Stromal cell of bone marrow (primary cell): ENCODE data around the gene EGFL7.

Source experiments
- DNase-seq: peaks from one replicate; pipeline ENCODE4 v3.0.0-alpha.2; 2012; ENCODE audit warnings: low read depth

Gene EGFL7

GRCh38 chr9:136673088-136673974 lies 10.6 kb downstream of the EGFL7 start:
- DNase-seq = no peak

GRCh38 chr9:136673975-136674785 lies 11.5 kb downstream of the EGFL7 start:
- no peak for DNase-seq

- DNase-seq = no peak
Measured at GRCh38 chr9:136674786-136675349, 12.2 kb downstream of the EGFL7 start.

GRCh38 chr9:136675477-136676296 lies 13.0 kb downstream of the EGFL7 start:
- DNase-seq = no peak

- no peak for DNase-seq
Measured at GRCh38 chr9:136676297-136676794, 13.6 kb downstream of the EGFL7 start.

GRCh38 chr9:136676920-136677686 lies 14.4 kb downstream of the EGFL7 start:
- no peak for DNase-seq

GRCh38 chr9:136678034-136678433 lies 15.3 kb downstream of the EGFL7 start:
- no peak for DNase-seq

GRCh38 chr9:136678624-136679023 lies 15.9 kb downstream of the EGFL7 start:
- no peak for DNase-seq

- DNase-seq = no peak
Measured at GRCh38 chr9:136679431-136679941, 16.8 kb downstream of the EGFL7 start.

- DNase-seq = no peak
Measured at GRCh38 chr9:136681029-136681428, 18.3 kb downstream of the EGFL7 start.

GRCh38 chr9:136681945-136682699 lies 19.4 kb downstream of the EGFL7 start:
- no peak for DNase-seq

GRCh38 chr9:136682710-136683109 lies 20.0 kb downstream of the EGFL7 start:
- no peak for DNase-seq

GRCh38 chr9:136683173-136683745 lies 20.5 kb downstream of the EGFL7 start:
- DNase-seq = no peak

GRCh38 chr9:136683755-136684154 lies 21.0 kb downstream of the EGFL7 start:
- no peak for DNase-seq

GRCh38 chr9:136684339-136684738 lies 21.6 kb downstream of the EGFL7 start:
- no peak for DNase-seq

- DNase-seq = no peak
Measured at GRCh38 chr9:136684799-136685198, 22.1 kb downstream of the EGFL7 start.

- DNase-seq = no peak
Measured at GRCh38 chr9:136685216-136685615, 22.5 kb downstream of the EGFL7 start.

- no peak for DNase-seq
Measured at GRCh38 chr9:136685790-136686533, 23.2 kb downstream of the EGFL7 start.

- DNase-seq = no peak
Measured at GRCh38 chr9:136686534-136686793, 23.7 kb downstream of the EGFL7 start.
